ENCODE data around the gene SPSB2. TPM values are rescaled to one million over a fixed set of nuclear protein-coding genes. Genes with fewer than 3 reads are reported as not detected.

The SPSB2 gene
- 2.3 TPM for total RNA-seq

GRCh38 chr12:6873094-6874014 is at the start of gene SPSB2:
SPSB2 (minus strand) TSS chr12:6873303; CDS start chr12:6872901, 402 bp downstream.

GRCh38 chr12:6914246-6914946 is 41.3 kb upstream of the SPSB2 start, which contains the start of gene ENO2:
ENO2 (plus strand) TSS chr12:6914580; CDS start chr12:6915833, 1,253 bp downstream.

GRCh38 chr12:6904280-6905276 is 31.5 kb upstream of the SPSB2 start, which contains the start of gene LRRC23:
LRRC23 (plus strand) TSS chr12:6904822; CDS start chr12:6905634, 812 bp downstream.

GRCh38 chr12:6867413-6868210 is 5.5 kb downstream of the SPSB2 start, which contains the start of gene TPI1:
TPI1 (plus strand) TSS chr12:6867531; CDS start chr12:6867567, 36 bp downstream.

GRCh38 chr12:6851921-6852650 is 21.0 kb downstream of the SPSB2 start, which contains the start of gene USP5:
USP5 (plus strand) TSS chr12:6852150; CDS start chr12:6852180, 30 bp downstream.

GRCh38 chr12:6851153-6851920 is 21.8 kb downstream of the SPSB2 start, which contains the start of gene CDCA3:
CDCA3 (minus strand) TSS chr12:6851286; CDS start chr12:6850952, 334 bp downstream.

GRCh38 chr12:6840761-6841515 is 32.2 kb downstream of the SPSB2 start, which contains the start of gene GNB3:
GNB3 (plus strand) TSS chr12:6840925; CDS start chr12:6841288, 363 bp downstream.

GRCh38 chr12:6827982-6828780 is 44.9 kb downstream of the SPSB2 start, which contains the start of gene P3H3:
P3H3 (plus strand) TSS chr12:6828407; CDS start chr12:6828441, 34 bp downstream.

GRCh38 chr12:6821591-6822425 is 51.3 kb downstream of the SPSB2 start, which contains the start of gene GPR162:
GPR162 (plus strand) TSS chr12:6821821; CDS start chr12:6823899, 2,078 bp downstream.

Other genes with a start within 250 kb of the SPSB2 start
- gene LPAR5, start 237.3 kb downstream of the SPSB2 start, total RNA-seq, result 1.2 TPM
- 0.46 TPM for gene ACRBP, start 225.9 kb downstream of the SPSB2 start, total RNA-seq
- gene ING4, start 210.2 kb downstream of the SPSB2 start, total RNA-seq, result 61.6 TPM
- 17.3 TPM for gene ZNF384, start 183.9 kb downstream of the SPSB2 start, total RNA-seq
- gene PIANP, start 172.5 kb downstream of the SPSB2 start, total RNA-seq, result 4.4 TPM
- 41.5 TPM for gene COPS7A, start 149.3 kb downstream of the SPSB2 start, total RNA-seq
- 104 TPM for gene MLF2, start 120.2 kb downstream of the SPSB2 start, total RNA-seq
- gene PTMS, start 106.9 kb downstream of the SPSB2 start, total RNA-seq, result 84.2 TPM
- not detected for gene LAG3, start 100.8 kb downstream of the SPSB2 start, total RNA-seq
- 4.8 TPM for gene CD4, start 83.8 kb downstream of the SPSB2 start, total RNA-seq
- gene GPR162, start 51.5 kb downstream of the SPSB2 start, total RNA-seq, result 87.9 TPM
- gene P3H3, start 44.9 kb downstream of the SPSB2 start, total RNA-seq, result 15.0 TPM
- gene GNB3, start 32.4 kb downstream of the SPSB2 start, total RNA-seq, result 3.2 TPM
- 6.2 TPM for gene CDCA3, start 22.0 kb downstream of the SPSB2 start, total RNA-seq
- gene USP5, start 21.2 kb downstream of the SPSB2 start, total RNA-seq, result 91.1 TPM
- 349 TPM for gene TPI1, start 5.8 kb downstream of the SPSB2 start, total RNA-seq
- 27.7 TPM for gene LRRC23, start 31.5 kb upstream of the SPSB2 start, total RNA-seq
- 308 TPM for gene ENO2, start 41.3 kb upstream of the SPSB2 start, total RNA-seq
- gene ATN1, start 54.7 kb upstream of the SPSB2 start, total RNA-seq, result 13.1 TPM
- not detected for gene RNU7-1, start 70.5 kb upstream of the SPSB2 start, total RNA-seq
- 203 TPM for gene C12orf57, start 70.7 kb upstream of the SPSB2 start, total RNA-seq
- 5.8 TPM for gene PTPN6, start 78.1 kb upstream of the SPSB2 start, total RNA-seq
- gene PHB2, start 97.4 kb upstream of the SPSB2 start, total RNA-seq, result 100 TPM
- gene EMG1, start 97.6 kb upstream of the SPSB2 start, total RNA-seq, result 20.8 TPM
- gene LPCAT3, start 145.2 kb upstream of the SPSB2 start, total RNA-seq, result 13.8 TPM
- 13.1 TPM for gene C1S, start 187.4 kb upstream of the SPSB2 start, total RNA-seq
- gene C1R, start 219.1 kb upstream of the SPSB2 start, total RNA-seq, result 6.7 TPM
- 4.6 TPM for gene C1RL, start 235.9 kb upstream of the SPSB2 start, total RNA-seq